Small intestine (tissue), 7 donors: ENCODE results near the gene SAPCD2. TPM values are rescaled to one million over a fixed set of nuclear protein-coding genes. Genes with fewer than 3 reads are reported as not detected.
"Not testable (repeated sequence)": the region's sequence is repeated elsewhere in the genome, so short reads cannot be mapped to it uniquely, and the experiment has no call there.

Experiments
- DNase-seq, 2 donors: peaks; one replicate each; pipeline versions ENCODE4 v3.0.0 to v3.0.0-alpha.2; 2013
- FAIRE-seq: peaks from 2 replicates; lab custom pipeline; 2012; peaks lifted over from hg19 to GRCh38; lab: Jason Lieb, UNC
- H3K27ac ChIP-seq, 3 donors: one replicate each; pipeline ENCODE4 v1.5.1; 2013; ENCODE audit warnings: low read length in 2 of 3, mild to moderate bottlenecking in 2 of 3, control low read depth in 1 of 3, inconsistent platforms in 1 of 3, low read depth in 1 of 3, moderate library complexity in 1 of 3
- H3K27me3 ChIP-seq, 3 donors: one replicate each; pipeline ENCODE4 v1.6.1; 2013; ENCODE audit warnings: low read length in 3 of 3, inconsistent platforms in 1 of 3; ENCODE audit not compliant: control insufficient read depth in 3 of 3, insufficient read depth in 3 of 3
- H3K36me3 ChIP-seq, 3 donors: one replicate each; pipeline ENCODE4 v1.6.1; 2013; ENCODE audit warnings: low read length in 3 of 3, inconsistent platforms in 1 of 3, low read depth in 1 of 3, mild to moderate bottlenecking in 1 of 3, moderate library complexity in 1 of 3; ENCODE audit not compliant: control insufficient read depth in 3 of 3, insufficient read depth in 2 of 3
- H3K4me1 ChIP-seq, 3 donors: one replicate each; pipeline ENCODE4 v1.6.1; 2013; ENCODE audit warnings: low read length in 2 of 3, inconsistent platforms in 1 of 3, low read depth in 1 of 3, mild to moderate bottlenecking in 1 of 3, moderate library complexity in 1 of 3; ENCODE audit not compliant: control insufficient read depth in 3 of 3, insufficient read depth in 2 of 3
- H3K4me3 ChIP-seq, 3 donors: one replicate each; pipeline ENCODE4 v1.5.1; 2013; ENCODE audit warnings: low read length in 3 of 3, control low read depth in 1 of 3, inconsistent platforms in 1 of 3, low read depth in 1 of 3, mild to moderate bottlenecking in 1 of 3, moderate library complexity in 1 of 3
- H3K9me3 ChIP-seq, 2 donors: one replicate each; pipeline ENCODE4 v1.6.1; 2013; ENCODE audit warnings: low read depth in 1 of 2, low read length in 1 of 2; ENCODE audit not compliant: control insufficient read depth in 2 of 2, insufficient read depth in 1 of 2
- WGBS, 3 donors: extraction: QIAGEN DNeasy Blood & Tissue Kit; methylation state at CpG; one replicate each; pipeline ENCODE4 v1.1.7; 2013; 5-methylcytosine and 5-hydroxymethylcytosine counted together
- polyA plus RNA-seq, 4 donors: library from polyadenylated mRNA; stranded (reverse) in 3 of 4; unstranded in 1 of 4; fragments of 200-250 nt in 3 of 4; fragments of 120-200 nt in 1 of 4; gene quantifications; one replicate each; pipeline versions ENCODE4 v1.2.1 to v1.2.3, GENCODE V29; 2013
- donor health status: healthy with polysubstance abuse.
- donor health status: control.
- donor health status: control.
- donor health status: Bipolar disorder and iron deficiency.
- donor health status: healthy.

SAPCD2 gene
- polyA plus RNA-seq, 4 donors, result 0.81 to 22.2 (median 7.0) TPM

DNA sequence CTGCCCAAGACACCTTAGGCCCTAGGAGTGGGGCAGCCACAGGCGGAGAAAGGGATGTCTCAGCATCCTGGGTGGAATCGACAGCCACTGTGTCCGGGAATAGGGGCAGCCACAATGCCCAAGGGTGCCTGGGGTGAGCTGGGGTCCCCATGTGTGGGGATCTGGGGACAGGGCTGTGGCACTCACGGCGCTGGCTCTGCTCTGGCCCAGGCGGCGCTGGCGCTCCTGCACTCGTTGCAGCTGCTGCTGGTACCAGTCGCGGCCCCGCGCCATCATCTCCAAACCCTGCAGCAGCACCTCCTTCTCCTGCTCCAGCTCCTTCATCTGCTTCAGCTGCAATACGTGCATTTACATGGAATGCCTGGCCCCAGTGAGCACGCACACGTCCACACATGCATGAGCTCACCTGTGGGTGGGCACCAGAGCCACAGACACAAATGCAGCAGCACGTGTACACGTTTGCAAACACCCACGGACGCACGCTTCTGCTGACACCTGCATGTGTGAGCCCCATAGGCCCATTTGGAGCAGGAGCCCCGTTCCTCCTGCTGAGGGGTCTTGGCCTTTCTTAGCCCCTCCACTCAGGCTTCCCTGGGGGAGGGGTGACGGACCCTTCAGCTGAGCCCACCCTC, 4.9 kb downstream of the SAPCD2 start:
- FAIRE-seq (no peak), DNase-seq (no peak)
- no peaks in the 10 kb centered on the region for H3K9me3 ChIP-seq
- peaks cover 0 to 20% (median 0%) of the 10 kb centered on the region in 3 donors for H3K4me1 ChIP-seq
- peaks cover 0 to 32% (median 0%) of the 10 kb centered on the region in 3 donors for H3K36me3 ChIP-seq
- peaks cover 0 to 6% (median 0%) of the 10 kb centered on the region in 3 donors for H3K27me3 ChIP-seq
- 93 to 95% (median 93%) methylated on average over 15 to 23 of the region's 23 CpGs for WGBS, 3 donors
- H3K27ac ChIP-seq, result no peak overlapping the region
- no peak overlapping the region for H3K4me3 ChIP-seq

DNA sequence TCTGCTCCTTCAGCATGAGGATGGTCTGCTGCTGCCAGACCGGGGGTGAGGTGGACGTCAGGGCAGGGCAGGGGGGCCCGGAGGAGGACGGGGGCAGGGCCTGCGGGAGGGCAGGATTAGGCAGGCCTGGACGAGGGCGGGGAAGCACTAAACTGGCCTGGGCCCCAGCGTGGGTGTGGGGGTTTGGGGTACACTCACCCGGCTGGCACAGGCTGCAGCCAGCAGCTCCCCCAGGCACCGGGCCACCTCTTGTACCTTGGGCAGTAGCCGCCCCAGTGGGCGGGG, 5.5 kb downstream of the SAPCD2 start:
- Histone ChIP-seq H3K9me3 (no peaks in the 10 kb centered on the region), H3K27me3 (peaks cover 0 to 6% (median 0%) of the 10 kb centered on the region in 3 donors), H3K4me1 (peaks cover 0 to 20% (median 0%) of the 10 kb centered on the region in 3 donors), H3K36me3 (peaks cover 0 to 32% (median 0%) of the 10 kb centered on the region in 3 donors), H3K4me3 (no peak overlapping the region), H3K27ac (no peak overlapping the region)
- FAIRE-seq (no peak), DNase-seq (no peak)
- 85 to 92% (median 89%) methylated on average over 9 to 12 of the region's 12 CpGs for WGBS, 3 donors

DNA sequence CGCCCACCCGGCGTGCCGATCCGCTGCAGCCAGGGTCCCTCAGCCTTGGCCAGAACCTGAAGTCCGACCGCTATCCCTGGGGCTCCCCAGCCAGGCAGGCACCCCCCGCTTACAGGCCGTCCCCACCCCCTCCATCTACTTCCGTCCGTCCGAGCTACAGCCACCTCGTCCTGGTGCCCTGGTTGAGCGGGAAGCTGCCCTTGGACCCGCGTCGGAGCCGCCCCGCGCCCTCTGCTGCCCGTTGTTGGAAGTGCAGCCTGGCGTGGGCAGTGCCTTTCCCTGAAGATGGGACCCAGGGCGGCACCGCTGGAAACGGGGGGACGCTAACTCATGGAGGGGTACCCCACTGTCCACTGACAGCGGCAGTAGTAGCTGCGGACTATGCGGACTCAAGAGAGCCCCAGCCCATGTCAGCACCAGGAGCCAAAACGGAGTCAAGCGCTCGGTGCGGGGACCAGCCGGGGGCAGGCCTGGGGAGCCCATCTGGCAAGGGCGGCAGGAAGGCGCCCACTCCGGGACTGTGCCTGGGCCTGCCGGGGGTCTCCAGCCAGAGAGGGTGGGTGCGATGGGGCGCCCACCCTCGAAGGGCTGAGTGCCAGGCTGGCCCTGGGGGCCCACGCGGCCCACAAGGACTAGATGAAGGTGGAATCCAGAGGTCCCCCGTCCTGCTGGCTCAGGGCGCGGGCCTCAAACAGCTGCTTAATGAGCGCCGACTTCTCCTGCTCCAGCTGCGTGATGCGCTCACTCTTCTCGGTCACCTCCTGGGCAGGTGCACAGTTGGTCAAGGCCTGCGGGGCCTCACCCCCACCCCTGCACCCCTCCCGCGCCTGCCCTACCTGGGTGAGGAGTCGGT, 6.1 kb downstream of the SAPCD2 start:
- H3K27ac ChIP-seq, result no peak overlapping the region
- H3K36me3 ChIP-seq, result peaks cover 0 to 32% (median 0%) of the 10 kb centered on the region in 3 donors
- peaks cover 0 to 2% (median 0%) of the 10 kb centered on the region in 3 donors for H3K27me3 ChIP-seq
- no peak for FAIRE-seq
- H3K9me3 ChIP-seq, result no peaks in the 10 kb centered on the region
- peak; percentile 55 to 70 for DNase-seq
- WGBS, 3 donors, result 43 to 53% (median 51%) methylated on average over 49 to 55 of the region's 55 CpGs
- no peak overlapping the region for H3K4me3 ChIP-seq
- peaks cover 0 to 15% (median 0%) of the 10 kb centered on the region in 3 donors for H3K4me1 ChIP-seq

DNA sequence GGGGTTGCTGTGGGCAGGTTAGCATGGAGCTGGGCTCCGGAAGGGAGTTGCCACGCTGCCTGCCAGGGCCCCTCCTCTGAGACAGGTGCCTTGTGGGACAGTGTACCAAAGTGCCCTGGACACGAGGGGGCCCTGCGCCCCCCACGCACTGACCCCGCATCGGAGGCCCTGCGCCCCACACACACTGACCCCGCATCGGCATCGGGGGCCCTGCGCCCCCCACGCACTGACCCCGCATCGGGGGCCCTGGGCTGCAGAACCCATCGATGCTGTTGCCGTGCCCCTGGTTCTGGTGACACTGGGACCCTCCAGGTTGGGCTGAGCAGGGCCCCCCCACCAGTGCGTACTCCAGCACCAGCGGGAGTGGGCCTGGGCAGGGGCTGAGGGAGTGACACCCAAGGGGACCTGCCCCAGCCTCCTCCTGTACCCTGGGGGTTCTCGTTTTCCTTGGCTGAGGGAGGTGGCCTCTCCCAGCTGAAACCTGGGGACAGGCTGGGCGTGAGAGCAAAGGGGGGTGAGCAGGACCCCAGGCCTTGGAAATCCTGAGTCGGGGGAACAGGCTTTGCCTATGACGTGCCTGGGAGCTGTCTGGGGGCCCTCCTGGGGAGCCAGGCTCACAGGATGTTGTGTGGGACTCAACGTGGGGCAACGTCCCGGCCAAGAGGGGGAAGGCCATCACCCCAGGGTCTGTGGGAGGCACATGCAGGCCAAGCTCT, 6.9 kb downstream of the SAPCD2 start:
- no peak for FAIRE-seq
- DNase-seq, result no peak
- no peak overlapping the region for H3K4me3 ChIP-seq
- no peaks in the 10 kb centered on the region for H3K27me3 ChIP-seq
- peaks cover 0 to 7% (median 0%) of the 10 kb centered on the region in 3 donors for H3K4me1 ChIP-seq
- WGBS, 3 donors, result 81 to 92% (median 85%) methylated on average over 17 to 26 of the region's 26 CpGs
- no peak overlapping the region for H3K27ac ChIP-seq
- peaks cover 0 to 32% (median 0%) of the 10 kb centered on the region in 3 donors for H3K36me3 ChIP-seq
- H3K9me3 ChIP-seq, result no peaks in the 10 kb centered on the region

DNA sequence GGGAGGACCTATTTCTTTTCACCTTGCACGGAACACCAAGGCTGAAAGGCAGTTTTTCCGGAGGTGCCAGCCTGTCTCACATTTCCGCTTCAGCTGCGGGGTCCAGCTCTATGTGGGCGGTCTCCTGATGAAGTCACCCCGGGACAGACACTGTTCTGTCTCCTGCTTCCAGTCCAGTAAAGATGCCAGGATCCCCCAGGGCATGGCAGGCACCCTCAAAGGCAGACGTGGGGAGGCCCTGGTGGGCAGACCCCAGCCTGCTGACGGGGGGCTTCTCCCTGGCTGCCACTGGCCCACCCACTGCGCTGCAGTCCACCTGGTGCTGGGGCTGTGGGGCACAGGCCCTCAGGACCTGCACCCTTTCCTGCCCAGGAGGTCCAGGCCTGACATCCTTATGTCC, 7.6 kb downstream of the SAPCD2 start:
- not testable (repeated sequence) for H3K27ac ChIP-seq, FAIRE-seq, H3K4me3 ChIP-seq, DNase-seq, H3K9me3 ChIP-seq, H3K4me1 ChIP-seq, H3K27me3 ChIP-seq
- peaks cover 0 to 32% (median 0%) of the 10 kb centered on the region in 3 donors for H3K36me3 ChIP-seq
- WGBS, 3 donors, result 83 to 91% (median 85%) methylated on average over 4 to 9 of the region's 9 CpGs

DNA sequence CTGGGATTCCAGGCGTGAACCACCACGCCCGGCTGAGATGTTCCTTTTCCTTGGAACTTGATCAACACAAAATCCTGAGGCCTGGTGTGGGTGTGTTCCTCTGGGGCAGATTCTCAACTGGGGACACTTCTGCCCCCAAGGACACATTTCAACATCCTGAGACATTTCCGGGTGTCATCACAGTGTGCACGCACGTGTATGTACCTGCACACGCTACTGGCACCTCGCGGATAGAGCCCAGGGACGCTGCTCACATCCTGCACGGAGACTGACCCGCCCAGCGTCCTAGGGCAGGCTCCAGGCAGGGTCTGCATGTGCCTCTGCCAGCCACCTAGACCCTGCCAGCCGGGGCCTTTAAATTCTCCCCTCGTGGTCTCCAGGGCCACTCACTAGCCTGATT, 8.0 kb downstream of the SAPCD2 start:
- DNase-seq (no peak), FAIRE-seq (no peak)
- WGBS, 3 donors, result 72 to 86% (median 73%) methylated on average over 15 of the region's 15 CpGs
- H3K36me3 ChIP-seq, result peaks cover 0 to 32% (median 0%) of the 10 kb centered on the region in 3 donors
- H3K27me3 ChIP-seq, result no peaks in the 10 kb centered on the region
- H3K9me3 ChIP-seq, result no peaks in the 10 kb centered on the region
- no peak overlapping the region for H3K4me3 ChIP-seq
- H3K4me1 ChIP-seq, result no peaks in the 10 kb centered on the region
- no peak overlapping the region for H3K27ac ChIP-seq

DNA sequence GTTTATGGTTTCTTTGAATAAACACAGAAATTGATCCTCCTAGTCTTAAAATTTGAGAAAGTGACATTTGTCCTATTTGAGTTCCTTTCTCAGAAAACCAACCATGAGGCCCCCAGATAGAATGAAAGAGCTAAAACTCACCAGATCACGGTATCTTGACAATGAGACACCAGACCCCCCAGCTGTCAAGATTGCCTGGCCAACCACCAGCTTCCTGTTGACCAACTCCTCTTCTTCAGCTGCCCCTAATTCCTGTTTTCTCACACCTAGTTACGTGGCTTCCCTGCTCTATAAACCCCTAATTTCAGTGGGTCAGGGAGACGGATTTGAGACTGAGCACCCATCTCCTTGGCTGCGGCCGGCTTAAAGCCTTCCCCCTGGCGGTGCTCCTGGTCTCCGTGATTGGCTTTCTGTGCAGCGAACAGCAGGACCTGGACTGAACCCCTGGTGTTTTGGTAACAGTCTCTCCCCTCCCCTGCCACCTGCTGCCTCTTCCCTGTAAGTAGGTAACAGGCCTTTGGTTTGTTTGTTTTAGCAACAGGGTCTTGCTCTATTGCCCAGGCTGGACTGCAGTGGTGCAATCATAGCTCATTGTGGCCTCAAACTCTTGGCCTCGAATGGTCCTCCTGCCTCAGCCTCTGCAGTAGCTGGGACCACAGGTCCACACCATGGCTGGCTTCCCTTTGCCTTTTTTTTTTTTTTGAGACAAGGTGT, 11.7 kb downstream of the SAPCD2 start:
- DNase-seq (no peak), FAIRE-seq (no peak)
- H3K9me3 ChIP-seq, result no peaks in the 10 kb centered on the region
- H3K36me3 ChIP-seq, result peaks cover 0 to 5% (median 0%) of the 10 kb centered on the region in 3 donors
- peaks cover 0 to 26% (median 4%) of the 10 kb centered on the region in 3 donors for H3K4me1 ChIP-seq
- no peaks in the 10 kb centered on the region for H3K27me3 ChIP-seq
- WGBS, 3 donors, result 77 to 83% (median 79%) methylated on average over 9 of the region's 9 CpGs
- H3K4me3 ChIP-seq, result no peak overlapping the region
- H3K27ac ChIP-seq, result no peak overlapping the region

DNA sequence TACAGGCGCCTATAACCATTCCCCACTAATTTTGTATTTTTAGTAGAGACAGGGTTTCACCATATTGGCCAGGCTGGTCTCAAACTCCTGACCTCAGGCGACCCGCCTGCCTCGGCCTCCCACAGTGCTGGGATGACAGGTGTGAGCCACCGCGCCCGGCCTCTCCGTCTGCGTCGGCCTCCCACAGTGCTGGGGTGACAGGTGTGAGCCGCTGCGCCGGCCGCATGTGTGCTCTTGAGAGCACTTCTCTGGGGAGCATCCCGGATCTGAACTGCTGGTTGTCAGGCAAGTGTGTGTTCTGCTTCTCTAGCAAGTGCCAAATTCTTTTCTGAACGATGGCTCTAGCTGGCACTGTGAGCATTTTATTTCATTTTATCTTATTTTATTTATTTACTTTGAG, 12.8 kb downstream of the SAPCD2 start:
- Histone ChIP-seq H3K27ac (no peak overlapping the region), H3K4me3 (no peak overlapping the region), H3K27me3 (peaks cover 0 to 8% (median 4%) of the 10 kb centered on the region in 3 donors), H3K9me3 (no peaks in the 10 kb centered on the region), H3K4me1 (peaks cover 4 to 32% (median 6%) of the 10 kb centered on the region in 3 donors), H3K36me3 (peaks cover 0 to 3% (median 0%) of the 10 kb centered on the region in 3 donors)
- no peak for FAIRE-seq
- WGBS, 3 donors, result 16 to 50% (median 43%) methylated on average over 16 of the region's 16 CpGs
- DNase-seq, result no peak
